Heart left ventricle (tissue), 13 donors: ENCODE data around the gene MRPL36.

ENCODE experiments used
- CTCF ChIP-seq, 12 donors: fragments of 200-600 bp; sonication (generic) in 4 of 12; IDR thresholded peaks; one replicate each; pipeline versions ENCODE4 v1.5.0 to v1.8.0; 2018 to 2022; ENCODE audit warnings: antibody characterized with exemption in 12 of 12, mild to moderate bottlenecking in 5 of 12
- POLR2A ChIP-seq, 2 donors: fragments of 450-650 bp; IDR thresholded peaks; one replicate each; pipeline ENCODE4 v1.6.1; 2017; ENCODE audit warnings: antibody characterized with exemption in 2 of 2, mild to moderate bottlenecking in 2 of 2, moderate library complexity in 2 of 2
- donor health status: ischemic (EF 13 %, LVEDD 7.1; RV severe dilation, severe dysfunction).
- donor health status: DM: no; HTN: yes; CAD: no.
- donor health status: DM: no; HTN: no; CAD: no.
- donor health status: ischemic (EF 25% LVEDD 6.9; RV normal size, moderate dysfunction).
- donor health status: ischemic (EF 25% LVEDD 5.7; RV mildly dilated, moderate dysfunction).
- donor health status: ischemic (EF 35%, LVEDD 5.7; RV mildly dilated, moderate dysfunction).
- donor health status: nonischemic (EF 11% LVEDD 7.7; RV severe dilation, severe dysfunction).
- donor health status: DM: yes; HTN: yes; CAD: no.
- donor health status: PGD.
- donor health status: ischemic (EF 29% LVEDD 5.4; RV normal size, mild dysfunction).
- donor health status: nonischemic (EF 23%, LVEDD 6.1; RV moderate dilation, normal function).

GRCh38 chr5:1836176-1836890 is 36.7 kb upstream of the MRPL36 start:
- TF ChIP-seq CTCF (IDR thresholded peaks at IDR 0.05) (no peak), POLR2A (IDR thresholded peaks at IDR 0.05) (no peak)
